Tibial nerve (tissue), 4 donors: ENCODE data around the gene NIT1.

Experiments
- EP300 ChIP-seq, 2 donors: sonication (generic); formaldehyde crosslinking; IDR thresholded peaks; one replicate each; pipeline ENCODE4 v1.6.1; 2017; ENCODE audit warnings: antibody characterized with exemption in 2 of 2, mild to moderate bottlenecking in 1 of 2
- POLR2A ChIP-seq, 2 donors: fragments of 450-650 bp; IDR thresholded peaks; one replicate each; pipeline ENCODE4 v1.6.1; 2017; ENCODE audit warnings: antibody characterized with exemption in 2 of 2, mild to moderate bottlenecking in 2 of 2, moderate library complexity in 2 of 2
- TF ChIP-seq, protein P1 (sequence below), 5 experiments: fragments of 200-600 bp in 3 of 5; fragments of 450-650 bp in 2 of 5; sonication (generic) in 3 of 5; IDR thresholded peaks; one replicate each; pipeline ENCODE4 v1.5.1; 2016 to 2019; ENCODE audit warnings: antibody characterized with exemption in 5 of 5, mild to moderate bottlenecking in 3 of 5, moderate library complexity in 2 of 5

GRCh38 chr1:161153682-161154337 is 35.9 kb downstream of the NIT1 start, which contains the start of gene UFC1:
- TF ChIP-seq, protein P1, sequence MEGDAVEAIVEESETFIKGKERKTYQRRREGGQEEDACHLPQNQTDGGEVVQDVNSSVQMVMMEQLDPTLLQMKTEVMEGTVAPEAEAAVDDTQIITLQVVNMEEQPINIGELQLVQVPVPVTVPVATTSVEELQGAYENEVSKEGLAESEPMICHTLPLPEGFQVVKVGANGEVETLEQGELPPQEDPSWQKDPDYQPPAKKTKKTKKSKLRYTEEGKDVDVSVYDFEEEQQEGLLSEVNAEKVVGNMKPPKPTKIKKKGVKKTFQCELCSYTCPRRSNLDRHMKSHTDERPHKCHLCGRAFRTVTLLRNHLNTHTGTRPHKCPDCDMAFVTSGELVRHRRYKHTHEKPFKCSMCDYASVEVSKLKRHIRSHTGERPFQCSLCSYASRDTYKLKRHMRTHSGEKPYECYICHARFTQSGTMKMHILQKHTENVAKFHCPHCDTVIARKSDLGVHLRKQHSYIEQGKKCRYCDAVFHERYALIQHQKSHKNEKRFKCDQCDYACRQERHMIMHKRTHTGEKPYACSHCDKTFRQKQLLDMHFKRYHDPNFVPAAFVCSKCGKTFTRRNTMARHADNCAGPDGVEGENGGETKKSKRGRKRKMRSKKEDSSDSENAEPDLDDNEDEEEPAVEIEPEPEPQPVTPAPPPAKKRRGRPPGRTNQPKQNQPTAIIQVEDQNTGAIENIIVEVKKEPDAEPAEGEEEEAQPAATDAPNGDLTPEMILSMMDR (IDR thresholded peaks at IDR 0.05) = peak in 1 of 5 experiments; percentile 12
- TF ChIP-seq POLR2A (IDR thresholded peaks at IDR 0.05) (peak; percentile 10 to 23), EP300 (IDR thresholded peaks at IDR 0.05) (peak in 1 of 2 donors; percentile 88)
